NCI-H128 (cell line): ENCODE results near the gene SLC2A6.

ENCODE experiments used
- DNase-seq: peaks from one replicate; lab custom pipeline; 2025; ENCODE audit not compliant: unreplicated experiment; lab: John Stamatoyannopoulos, UW

Gene SLC2A6

GRCh38 chr9:133483611-133484010 is 4.7 kb upstream of the SLC2A6 start:
- DNase-seq, result no peak

- no peak for DNase-seq
These were observed 678 bp downstream of the SLC2A6 start for GRCh38 chr9:133477992-133478850.

DNA sequence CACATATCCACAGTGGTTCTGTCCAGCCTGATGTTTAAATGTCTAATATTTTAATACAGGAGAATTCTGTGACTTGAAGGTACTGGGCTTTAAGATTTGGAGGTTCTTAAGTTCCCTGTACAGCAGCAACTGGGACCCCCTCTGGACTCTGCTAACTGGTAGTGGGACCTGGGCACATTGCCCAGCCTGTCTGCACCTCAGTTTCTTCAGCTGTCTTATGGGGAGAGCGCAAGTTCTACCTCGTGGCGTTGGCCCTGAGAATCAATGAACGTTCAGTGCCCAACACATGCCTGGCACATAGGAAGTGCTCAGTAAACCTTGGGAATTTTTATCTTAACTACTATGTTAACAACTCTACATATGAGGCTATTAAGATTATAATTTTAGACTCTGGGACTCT is 1.4 kb downstream of the SLC2A6 start:
- DNase-seq, result no peak

DNA sequence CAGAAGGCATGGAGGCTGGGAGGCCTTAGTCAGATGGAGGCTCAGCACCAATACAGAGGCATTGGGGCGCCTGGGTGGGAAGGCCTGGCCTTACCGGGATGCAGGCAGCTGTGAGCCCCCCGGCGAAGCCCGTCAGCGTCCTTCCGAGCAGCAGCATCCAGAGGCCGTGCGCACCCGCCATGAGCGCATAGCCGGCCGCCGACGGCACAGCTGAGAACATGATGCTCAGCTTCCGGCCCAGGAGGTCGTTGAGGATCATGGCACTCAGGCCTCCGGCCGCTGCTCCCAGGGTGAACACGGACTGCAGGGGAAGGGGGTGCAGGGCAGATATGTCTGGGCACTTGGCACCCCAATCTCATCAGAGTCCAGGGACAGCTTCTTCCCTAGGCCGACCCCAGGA is 2.0 kb downstream of the SLC2A6 start:
- no peak for DNase-seq

GRCh38 chr9:133476036-133476931 is 2.6 kb downstream of the SLC2A6 start:
- DNase-seq, result no peak

DNA sequence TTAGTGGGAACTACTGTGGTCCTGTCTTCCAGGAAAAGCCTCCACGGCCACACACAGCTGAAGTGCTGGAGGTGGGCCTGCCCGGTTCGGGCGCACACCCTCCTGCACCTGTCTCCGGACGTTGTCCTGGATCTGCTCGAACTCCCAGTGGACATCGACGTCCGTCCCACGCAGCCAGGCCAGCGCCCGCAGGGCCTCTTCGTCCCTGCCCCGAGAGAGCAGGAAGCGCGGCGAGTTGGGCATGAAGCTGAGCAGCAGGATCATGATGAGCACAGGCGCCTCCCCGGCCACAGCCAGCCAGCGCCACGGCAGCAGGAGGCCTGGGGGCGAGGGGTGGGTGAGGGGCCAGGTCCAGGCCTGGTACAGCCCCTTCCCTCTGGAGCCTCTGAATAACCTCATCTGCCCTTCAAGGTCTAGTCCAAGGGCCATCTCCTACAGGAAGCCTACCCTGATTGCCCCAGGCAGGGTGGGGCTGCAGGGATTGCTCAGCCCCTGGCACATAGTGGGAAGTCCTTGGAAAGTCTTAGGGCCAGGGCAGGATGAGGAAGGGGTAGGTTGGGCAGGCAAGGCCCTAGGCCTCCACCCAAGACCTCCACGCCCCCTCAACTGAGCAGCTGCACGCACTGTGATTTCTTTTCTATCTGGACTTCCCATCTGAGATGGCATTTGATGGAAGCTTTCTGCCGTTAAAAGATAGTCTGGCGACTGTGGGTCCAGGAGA is 3.4 kb downstream of the SLC2A6 start:
- no peak for DNase-seq

DNA sequence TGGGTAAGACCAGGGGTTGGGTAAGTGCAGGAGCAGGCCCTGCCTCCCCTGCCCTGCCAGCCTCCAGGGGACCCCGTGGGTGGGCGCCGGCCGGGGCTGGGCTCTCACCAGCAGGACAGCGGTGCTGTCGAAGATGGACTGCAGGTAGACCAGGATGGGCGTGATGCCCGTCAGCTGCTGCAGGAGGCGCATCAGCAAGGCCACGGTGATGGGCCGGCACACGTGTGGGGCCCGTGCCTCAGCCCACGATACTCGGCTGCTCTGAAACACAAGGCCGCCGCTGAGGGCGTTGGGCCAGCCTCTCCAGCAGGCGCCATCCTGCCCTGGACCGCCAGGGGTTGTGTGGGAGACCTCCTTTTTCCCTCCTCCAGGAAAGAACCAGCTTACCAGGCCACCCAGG is 4.0 kb downstream of the SLC2A6 start:
- DNase-seq, result no peak

GRCh38 chr9:133474215-133474614 is 4.7 kb downstream of the SLC2A6 start:
- no peak for DNase-seq

DNA sequence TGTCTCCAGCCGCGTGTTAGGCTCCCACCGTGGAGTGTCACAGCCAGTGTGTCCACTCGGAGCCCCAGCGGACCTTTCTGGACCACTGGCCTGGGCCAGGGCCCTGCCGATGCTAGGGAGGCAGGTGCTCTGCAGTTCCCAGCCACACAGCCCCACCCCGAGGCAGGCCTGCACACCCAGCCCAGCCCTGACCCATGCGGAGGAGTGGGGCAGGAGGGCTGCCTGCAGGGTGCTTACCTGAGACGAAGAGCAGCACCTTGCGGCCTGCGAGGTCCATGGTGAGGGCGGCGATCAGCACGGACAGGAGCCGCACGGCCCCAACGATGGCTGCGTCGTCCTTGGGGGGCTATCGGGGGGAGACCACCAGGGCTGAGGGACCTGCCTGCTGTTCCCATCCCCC is 5.2 kb downstream of the SLC2A6 start:
- DNase-seq, result no peak

GRCh38 chr9:133472753-133473378 is 6.0 kb downstream of the SLC2A6 start:
- DNase-seq, result no peak

DNA sequence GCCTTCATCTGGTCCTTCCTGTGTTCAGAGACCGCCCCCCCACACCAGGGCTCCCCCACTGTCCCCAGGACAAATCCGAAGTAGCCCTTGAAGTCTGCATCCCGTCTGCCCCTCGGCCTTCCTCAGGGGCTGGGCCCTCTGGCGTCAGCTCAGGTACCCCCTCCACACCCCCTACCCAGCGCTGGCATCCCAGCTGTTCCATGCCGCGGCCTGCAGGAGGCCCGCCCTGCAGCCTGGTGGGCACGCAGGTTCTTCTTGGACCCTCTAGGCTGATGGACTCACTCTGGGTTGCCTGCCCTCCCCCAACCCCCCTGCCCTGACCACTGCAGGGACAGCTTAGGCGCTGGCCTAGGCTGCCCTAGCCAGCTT is 6.6 kb downstream of the SLC2A6 start:
- DNase-seq, result no peak

GRCh38 chr9:133471551-133472276 is 7.2 kb downstream of the SLC2A6 start:
- no peak for DNase-seq

GRCh38 chr9:133470988-133471387 is 7.9 kb downstream of the SLC2A6 start:
- DNase-seq, result no peak

GRCh38 chr9:133470427-133470924 is 8.4 kb downstream of the SLC2A6 start:
- DNase-seq, result no peak

DNA sequence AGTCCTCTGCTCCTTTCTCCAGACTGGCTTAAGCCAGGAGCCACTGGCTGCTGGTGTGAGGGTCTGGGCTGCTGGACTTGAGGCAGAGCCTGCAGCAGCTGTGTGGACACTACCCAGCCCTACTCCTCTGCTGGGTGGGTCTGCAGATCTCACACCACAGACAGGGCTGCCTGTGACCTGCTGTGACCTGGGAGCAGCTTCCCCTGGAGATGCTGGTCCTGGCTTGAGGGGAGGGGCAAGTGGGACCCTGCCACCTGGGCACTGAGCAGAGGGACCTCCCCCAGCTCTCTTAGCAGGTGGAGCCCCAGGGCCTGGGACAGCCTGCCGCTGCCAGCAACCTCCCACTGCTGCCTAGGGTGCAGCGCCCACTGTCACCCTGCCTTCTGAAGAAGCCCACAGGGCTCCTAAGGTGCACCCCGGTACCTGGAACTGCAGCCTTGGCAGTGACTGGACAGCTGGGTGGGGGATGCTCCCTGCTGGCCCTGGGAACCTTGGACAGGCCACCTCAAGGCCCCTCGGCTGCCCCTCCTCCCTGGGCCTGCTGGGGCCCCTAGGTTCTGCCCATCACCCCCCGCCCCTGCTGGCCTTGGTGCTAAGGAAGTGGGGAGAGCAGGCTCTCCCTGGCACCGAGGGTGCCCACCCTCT is 10.0 kb downstream of the SLC2A6 start:
- DNase-seq, result no peak

GRCh38 chr9:133468374-133468773 is 10.5 kb downstream of the SLC2A6 start:
- DNase-seq, result no peak

DNA sequence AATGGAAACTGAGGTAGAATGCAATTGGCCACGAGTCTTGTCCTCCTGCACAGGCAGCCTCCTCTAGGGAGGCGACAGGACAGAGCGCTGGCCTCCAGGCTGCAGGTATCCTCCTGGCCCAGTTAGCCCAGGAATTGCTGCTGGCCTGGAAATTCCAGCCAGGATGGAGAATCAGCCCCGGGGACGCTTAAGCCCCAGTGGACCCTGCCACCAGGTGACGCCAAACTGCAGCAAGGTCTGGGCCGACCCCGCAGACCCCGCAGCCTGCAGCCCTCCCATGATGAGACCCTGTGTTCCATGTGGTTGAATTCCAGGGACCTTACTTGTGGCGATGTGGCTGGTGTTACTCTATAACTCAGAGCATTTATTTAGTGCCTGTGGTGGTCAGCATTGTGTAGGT is 11.8 kb downstream of the SLC2A6 start:
- DNase-seq, result no peak

DNA sequence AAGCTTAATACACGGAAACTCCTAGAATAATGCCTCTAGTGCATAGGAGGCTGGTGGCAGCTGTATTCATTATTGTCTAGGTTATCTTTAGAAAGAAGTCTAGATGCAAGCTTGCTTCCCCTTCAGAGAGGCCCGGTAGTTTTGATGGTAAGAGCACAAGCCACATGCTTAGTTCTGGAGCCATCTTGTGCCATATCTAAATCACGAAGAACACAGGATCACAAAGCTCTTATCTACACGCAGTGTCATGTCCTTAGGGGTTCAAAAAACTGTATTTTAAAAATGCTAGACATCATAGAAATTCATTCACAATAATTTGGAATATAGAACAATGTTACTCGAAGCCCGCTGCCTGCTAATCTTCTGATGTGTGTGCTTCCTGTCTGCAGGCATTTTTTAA is 12.9 kb downstream of the SLC2A6 start:
- no peak for DNase-seq

DNA sequence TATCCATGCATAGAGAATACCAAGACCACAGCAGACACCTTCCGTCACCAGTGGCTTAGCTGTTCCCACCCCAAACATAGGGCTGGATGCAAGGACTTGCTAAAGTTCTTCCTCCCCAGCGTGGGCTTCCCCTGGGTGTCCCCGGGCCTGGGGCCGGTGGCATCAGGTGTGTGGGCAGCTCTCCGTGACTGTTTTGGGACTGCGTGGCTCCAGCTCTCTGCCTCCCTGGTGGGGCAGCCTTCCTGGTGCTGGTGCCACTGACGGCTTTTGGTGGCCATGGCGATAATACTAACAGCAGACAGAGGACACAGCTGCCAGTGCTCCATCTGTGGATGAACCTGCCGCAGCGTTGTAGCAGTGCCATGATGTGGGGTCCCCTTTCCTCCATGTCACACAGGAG is 14.3 kb downstream of the SLC2A6 start:
- no peak for DNase-seq
